ENCODE measurements around the gene P3H2. TPM values are rescaled to one million over a fixed set of nuclear protein-coding genes. Genes with fewer than 3 reads are reported as not detected.

Gene P3H2
- total RNA-seq, 1 donor from 2014 or later: 143 TPM

GRCh38 chr3:189953551-189953950 lies 167.1 kb downstream of the P3H2 start:
- DNase-seq (ENCODE audit: extremely low spot score, unreplicated experiment): no peak

GRCh38 chr3:189952272-189952671 lies 168.4 kb downstream of the P3H2 start:
- peaks cover 13% of the 10 kb centered on the region for H3K4me1 Mint-ChIP-seq (ENCODE audit: unreplicated experiment)
- peaks cover 14% of the 10 kb centered on the region for H3K36me3 Mint-ChIP-seq (ENCODE audit: unreplicated experiment)
- H3K9me3 Mint-ChIP-seq (ENCODE audit: unreplicated experiment): no peaks in the 10 kb centered on the region
- no peak overlapping the region for H3K4me3 Mint-ChIP-seq (ENCODE audit: unreplicated experiment)
- DNase-seq (ENCODE audit: extremely low spot score, unreplicated experiment): no peak
- H3K27ac Mint-ChIP-seq (ENCODE audit: unreplicated experiment): no peak overlapping the region
- H3K27me3 Mint-ChIP-seq (ENCODE audit: unreplicated experiment): no peaks in the 10 kb centered on the region
- TF ChIP-seq CTCF (IDR thresholded peaks at IDR 0.05): no peak

More at GRCh38 chr3:189953551-189953950, 167.1 kb downstream of the P3H2 start:
- H3K27ac Mint-ChIP-seq (ENCODE audit: unreplicated experiment): no peak overlapping the region
- H3K36me3 Mint-ChIP-seq (ENCODE audit: unreplicated experiment): peaks cover 23% of the 10 kb centered on the region
- no peaks in the 10 kb centered on the region for H3K27me3 Mint-ChIP-seq (ENCODE audit: unreplicated experiment)
- TF ChIP-seq CTCF (IDR thresholded peaks at IDR 0.05): no peak
- peaks cover 3% of the 10 kb centered on the region for H3K4me1 Mint-ChIP-seq (ENCODE audit: unreplicated experiment)
- no peak overlapping the region for H3K4me3 Mint-ChIP-seq (ENCODE audit: unreplicated experiment)
- no peaks in the 10 kb centered on the region for H3K9me3 Mint-ChIP-seq (ENCODE audit: unreplicated experiment)

GRCh38 chr3:189950258-189950657 lies 170.4 kb downstream of the P3H2 start:
- peaks cover 24% of the 10 kb centered on the region for H3K4me1 Mint-ChIP-seq (ENCODE audit: unreplicated experiment)
- DNase-seq (ENCODE audit: extremely low spot score, unreplicated experiment): no peak
- H3K4me3 Mint-ChIP-seq (ENCODE audit: unreplicated experiment): no peak overlapping the region
- no peaks in the 10 kb centered on the region for H3K9me3 Mint-ChIP-seq (ENCODE audit: unreplicated experiment)
- no peak overlapping the region for H3K27ac Mint-ChIP-seq (ENCODE audit: unreplicated experiment)
- peak; percentile 23 for TF ChIP-seq CTCF (IDR thresholded peaks at IDR 0.05)
- no peaks in the 10 kb centered on the region for H3K27me3 Mint-ChIP-seq (ENCODE audit: unreplicated experiment)
- H3K36me3 Mint-ChIP-seq (ENCODE audit: unreplicated experiment): peaks cover 3% of the 10 kb centered on the region

GRCh38 chr3:189949580-189949979 lies 171.1 kb downstream of the P3H2 start:
- no peak for TF ChIP-seq CTCF (IDR thresholded peaks at IDR 0.05)
- Mint-ChIP-seq H3K27me3 (ENCODE audit: unreplicated experiment) (no peaks in the 10 kb centered on the region), H3K4me1 (ENCODE audit: unreplicated experiment) (peaks cover 24% of the 10 kb centered on the region)

GRCh38 chr3:189948724-189949045 lies 172.0 kb downstream of the P3H2 start:
- H3K27me3 Mint-ChIP-seq (ENCODE audit: unreplicated experiment): no peaks in the 10 kb centered on the region
- no peak overlapping the region for H3K4me3 Mint-ChIP-seq (ENCODE audit: unreplicated experiment)
- H3K27ac Mint-ChIP-seq (ENCODE audit: unreplicated experiment): no peak overlapping the region
- no peak for DNase-seq (ENCODE audit: extremely low spot score, unreplicated experiment)
- TF ChIP-seq CTCF (IDR thresholded peaks at IDR 0.05): peak; percentile 10
- H3K9me3 Mint-ChIP-seq (ENCODE audit: unreplicated experiment): no peaks in the 10 kb centered on the region
- H3K4me1 Mint-ChIP-seq (ENCODE audit: unreplicated experiment): peaks cover 24% of the 10 kb centered on the region
- H3K36me3 Mint-ChIP-seq (ENCODE audit: unreplicated experiment): no peaks in the 10 kb centered on the region

More at GRCh38 chr3:189949580-189949979, 171.1 kb downstream of the P3H2 start:
- no peak for DNase-seq (ENCODE audit: extremely low spot score, unreplicated experiment)
- no peaks in the 10 kb centered on the region for H3K9me3 Mint-ChIP-seq (ENCODE audit: unreplicated experiment)
- H3K27ac Mint-ChIP-seq (ENCODE audit: unreplicated experiment): no peak overlapping the region
- H3K36me3 Mint-ChIP-seq (ENCODE audit: unreplicated experiment): peaks cover 3% of the 10 kb centered on the region
- no peak overlapping the region for H3K4me3 Mint-ChIP-seq (ENCODE audit: unreplicated experiment)
